ENCODE data around the gene LSM3. TPM values are rescaled to one million over a fixed set of nuclear protein-coding genes. Genes with fewer than 3 reads are reported as not detected.

LSM3 gene
- total and polyA plus RNA-seq, 11 donors, result 11.6 to 15.9 (median 13.7) TPM

- H3K27me3 ChIP-seq, result no peaks in the 10 kb centered on the region
- TF ChIP-seq POLR2A (IDR thresholded peaks at IDR 0.05), result no peak
- TF ChIP-seq CTCF (IDR thresholded peaks at IDR 0.05), result no peak
- peaks cover 0 to 13% (median 3%) of the 10 kb centered on the region in 12 donors for H3K4me1 ChIP-seq
- WGBS, 4 donors, result 88 to 95% (median 94%) methylated on average over 8 to 10 of the region's 10 CpGs
- H3K9me3 ChIP-seq, result no peaks in the 10 kb centered on the region
- ATAC-seq (no peak), DNase-seq (no peak)
- intact Hi-C loops (cut with DNase I), result no loop called here
- no peak overlapping the region for H3K4me3 ChIP-seq
- H3K27ac ChIP-seq, result no peak overlapping the region
- H3K36me3 ChIP-seq, result peaks cover 3 to 99% (median 89%) of the 10 kb centered on the region in 9 donors
Observed at GRCh38 chr3:14133188-14133800, 45.3 kb upstream of the LSM3 start.

- peaks cover 3 to 99% (median 91%) of the 10 kb centered on the region in 9 donors for H3K36me3 ChIP-seq
- WGBS, 4 donors, result 96 to 97% (median 97%) methylated on average over 4 to 5 of the region's 5 CpGs
- H3K9me3 ChIP-seq, result no peaks in the 10 kb centered on the region
- H3K4me3 ChIP-seq, result no peak overlapping the region
- peaks cover 0 to 13% (median 3%) of the 10 kb centered on the region in 12 donors for H3K4me1 ChIP-seq
- no peaks in the 10 kb centered on the region for H3K27me3 ChIP-seq
- TF ChIP-seq POLR2A (IDR thresholded peaks at IDR 0.05), result no peak
- no peak for TF ChIP-seq CTCF (IDR thresholded peaks at IDR 0.05)
- intact Hi-C loops (cut with DNase I), result no loop called here
- ATAC-seq (no peak), DNase-seq (no peak)
- no peak overlapping the region for H3K27ac ChIP-seq
Observed at GRCh38 chr3:14133876-14134275, 44.7 kb upstream of the LSM3 start.

- Histone ChIP-seq H3K4me1 (peaks cover 0 to 13% (median 3%) of the 10 kb centered on the region in 12 donors), H3K9me3 (no peaks in the 10 kb centered on the region), H3K36me3 (peaks cover 3 to 99% (median 91%) of the 10 kb centered on the region in 9 donors), H3K4me3 (no peak overlapping the region), H3K27me3 (no peaks in the 10 kb centered on the region), H3K27ac (no peak overlapping the region)
- intact Hi-C loops (cut with DNase I), result no loop called here
- no peak for ATAC-seq
- no peak for TF ChIP-seq POLR2A (IDR thresholded peaks at IDR 0.05)
- no peak for TF ChIP-seq CTCF (IDR thresholded peaks at IDR 0.05)
- 91 to 97% (median 95%) methylated on average over 5 to 6 of the region's 6 CpGs for whole genome bisulfite sequencing, 4 donors
- DNase-seq, result no peak
Observed at GRCh38 chr3:14134291-14134690, 44.3 kb upstream of the LSM3 start.

GRCh38 chr3:14135581-14135980 is 43.0 kb upstream of the LSM3 start:
- 78 to 94% (median 90%) methylated on average over 8 to 11 of the region's 11 CpGs for WGBS, 4 donors
- Histone ChIP-seq H3K4me1 (peaks cover 0 to 13% (median 3%) of the 10 kb centered on the region in 12 donors), H3K4me3 (no peak overlapping the region), H3K36me3 (peaks cover 3 to 99% (median 89%) of the 10 kb centered on the region in 9 donors), H3K27me3 (no peaks in the 10 kb centered on the region), H3K9me3 (no peaks in the 10 kb centered on the region), H3K27ac (no peak overlapping the region)
- intact Hi-C loops (cut with DNase I), result no loop called here
- DNase-seq (no peak), ATAC-seq (no peak)
- TF ChIP-seq CTCF (IDR thresholded peaks at IDR 0.05) (no peak), POLR2A (IDR thresholded peaks at IDR 0.05) (no peak)

Data from heart left ventricle (tissue), 16 donors.